HEK293T (cell line): Measurements from ENCODE around the gene MAP4K4.

Experiments
- CTCF ChIA-PET: fragments of 350-600 bp; formaldehyde crosslinking; extraction: SDS; loops from one replicate; lab custom pipeline; 2021; ENCODE audit warnings: antibody characterized with exemption, inconsistent platforms; lab: Yijun Ruan, JAX
- POLR2A ChIA-PET: fragments of 350-600 bp; formaldehyde crosslinking; extraction: SDS; loops from one replicate; lab custom pipeline; 2020; ENCODE audit warnings: antibody characterized with exemption, inconsistent platforms; lab: Yijun Ruan, JAX
- DNase-seq: peaks from one replicate; pipeline ENCODE4 v3.0.0; 2012; ENCODE audit warnings: mixed read lengths; ENCODE audit errors: extremely low spot score
- ARNT ChIP-seq: fragments of 450-650 bp; IDR thresholded peaks from 2 replicates; pipeline ENCODE4 v1.6.1; 2017; ENCODE audit warnings: mild to moderate bottlenecking
- BHLHE40 ChIP-seq: fragments of 450-650 bp; IDR thresholded peaks from 2 replicates; pipeline ENCODE4 v1.6.1; 2016; ENCODE audit warnings: mild to moderate bottlenecking, moderate library complexity, borderline replicate concordance
- CTBP1 ChIP-seq: fragments of 450-650 bp; IDR thresholded peaks from 2 replicates; pipeline ENCODE4 v1.6.1; 2016; ENCODE audit warnings: borderline replicate concordance
- ELF4 ChIP-seq: fragments of 450-650 bp; IDR thresholded peaks from 2 replicates; pipeline ENCODE4 v1.6.1; 2017; ENCODE audit warnings: antibody characterized with exemption
- FOXA1 ChIP-seq: fragments of 450-650 bp; IDR thresholded peaks from 2 replicates; pipeline ENCODE4 v1.6.1; 2016; ENCODE audit warnings: mild to moderate bottlenecking
- FOXK2 ChIP-seq: fragments of 450-650 bp; IDR thresholded peaks from 2 replicates; pipeline ENCODE4 v1.6.1; 2016; ENCODE audit warnings: mild to moderate bottlenecking
- FOXM1 ChIP-seq: fragments of 450-650 bp; IDR thresholded peaks from 2 replicates; pipeline ENCODE4 v1.6.1; 2017; ENCODE audit warnings: mild to moderate bottlenecking, borderline replicate concordance
- HDGF ChIP-seq: fragments of 450-650 bp; IDR thresholded peaks from 2 replicates; pipeline ENCODE4 v1.6.1; 2017; ENCODE audit warnings: antibody characterized with exemption, borderline replicate concordance
- L3MBTL2 ChIP-seq: fragments of 450-650 bp; conservative IDR thresholded peaks from 2 replicates; pipeline ENCODE4 v1.6.1; 2016; ENCODE audit warnings: mild to moderate bottlenecking
- LEF1 ChIP-seq: fragments of 450-650 bp; IDR thresholded peaks from 2 replicates; pipeline ENCODE4 v1.6.1; 2017; ENCODE audit warnings: mild to moderate bottlenecking, borderline replicate concordance
- NFRKB ChIP-seq: fragments of 450-650 bp; IDR thresholded peaks from 2 replicates; pipeline ENCODE4 v1.6.1; 2016; ENCODE audit warnings: mild to moderate bottlenecking, moderate library complexity
- PKNOX1 ChIP-seq: fragments of 450-650 bp; IDR thresholded peaks from 2 replicates; pipeline ENCODE4 v1.6.1; 2016
- SP1 ChIP-seq: fragments of 450-650 bp; IDR thresholded peaks from 2 replicates; pipeline ENCODE4 v1.6.1; 2017
- SUZ12 ChIP-seq: fragments of 450-650 bp; IDR thresholded peaks from 2 replicates; pipeline ENCODE4 v1.6.1; 2016; ENCODE audit warnings: mild to moderate bottlenecking
- TARDBP ChIP-seq: fragments of 450-650 bp; IDR thresholded peaks from 2 replicates; pipeline ENCODE4 v1.6.1; 2016
- ZNF384 ChIP-seq: fragments of 450-650 bp; IDR thresholded peaks from 2 replicates; pipeline ENCODE4 v1.6.1; 2016

The MAP4K4 gene

GRCh38 chr2:101811226-101812015 lies 113.9 kb downstream of the MAP4K4 start:
- no peak for TF ChIP-seq CTBP1
- TF ChIP-seq NFRKB: no peak
- ChIA-PET POLR2A (no interaction called here), CTCF (no interaction called here)
- no peak for DNase-seq

- no peak for TF ChIP-seq HDGF
- no peak for TF ChIP-seq CTBP1
- no peak for TF ChIP-seq FOXA1
- no peak for TF ChIP-seq ZNF384
- no peak for TF ChIP-seq BHLHE40
- TF ChIP-seq ARNT: no peak
- no peak for TF ChIP-seq L3MBTL2
- TF ChIP-seq FOXK2: no peak
- no peak for TF ChIP-seq SP1
- DNase-seq: no peak
- ChIA-PET CTCF (interaction anchor here (0.7 kb wide), 1 partner anchor 16 kb away, joined by 3 read pairs; no protein-coding TSS in a partner anchor), POLR2A (no interaction called here)
Measured at GRCh38 chr2:101812226-101812625, 114.7 kb downstream of the MAP4K4 start.

GRCh38 chr2:101814752-101815151 lies 117.2 kb downstream of the MAP4K4 start:
- TF ChIP-seq SP1 (no peak), SUZ12 (no peak), CTBP1 (no peak), FOXM1 (no peak), PKNOX1 (no peak), ARNT (no peak), L3MBTL2 (no peak), NFRKB (no peak), FOXA1 (no peak), ELF4 (no peak), LEF1 (no peak), BHLHE40 (no peak), FOXK2 (no peak), HDGF (no peak), ZNF384 (no peak), TARDBP (no peak)
- ChIA-PET POLR2A (no interaction called here), CTCF (interaction anchor here (1.2 kb wide), 1 partner anchor 44 kb away, joined by 3 read pairs; no protein-coding TSS in a partner anchor)
- no peak for DNase-seq

- CTCF ChIA-PET: interaction anchor here (1.2 kb wide), 1 partner anchor 44 kb away, joined by 3 read pairs; no protein-coding TSS in a partner anchor
- DNase-seq: no peak
- TF ChIP-seq ARNT (no peak), ZNF384 (no peak), FOXM1 (no peak), ELF4 (no peak), TARDBP (no peak), LEF1 (no peak), L3MBTL2 (no peak), SP1 (no peak), BHLHE40 (no peak), FOXK2 (no peak), HDGF (no peak), SUZ12 (no peak), CTBP1 (no peak), PKNOX1 (no peak), NFRKB (no peak)
- POLR2A ChIA-PET: no interaction called here
Measured at GRCh38 chr2:101815154-101815553, 117.6 kb downstream of the MAP4K4 start.

- ChIA-PET CTCF (no interaction called here), POLR2A (interaction anchor here (0.7 kb wide), 1 partner anchor 40 kb away, joined by 3 read pairs; no protein-coding TSS in a partner anchor)
- TF ChIP-seq SUZ12 (no peak), BHLHE40 (no peak)
- DNase-seq: no peak
Measured at GRCh38 chr2:101815739-101816391, 118.4 kb downstream of the MAP4K4 start.

- CTCF ChIA-PET: no interaction called here
- DNase-seq: no peak
- POLR2A ChIA-PET: interaction anchor here (0.7 kb wide), 1 partner anchor 40 kb away, joined by 3 read pairs; no protein-coding TSS in a partner anchor
- no peak for TF ChIP-seq NFRKB
- no peak for TF ChIP-seq BHLHE40
- no peak for TF ChIP-seq FOXM1
- TF ChIP-seq TARDBP: no peak
- TF ChIP-seq L3MBTL2: no peak
Measured at GRCh38 chr2:101816598-101816997, 119.1 kb downstream of the MAP4K4 start.

GRCh38 chr2:101817481-101817880 lies 120.0 kb downstream of the MAP4K4 start:
- ChIA-PET CTCF (no interaction called here), POLR2A (no interaction called here)
- DNase-seq: no peak
- TF ChIP-seq L3MBTL2 (no peak), ELF4 (no peak), BHLHE40 (no peak), SP1 (no peak), LEF1 (no peak), FOXA1 (no peak), NFRKB (no peak), TARDBP (no peak), FOXK2 (no peak), SUZ12 (no peak), FOXM1 (no peak), ZNF384 (no peak), PKNOX1 (no peak), ARNT (no peak)
